Neural cell (in vitro differentiated cells): ENCODE results near the gene MDM4. TPM values are rescaled to one million over a fixed set of nuclear protein-coding genes. Genes with fewer than 3 reads are reported as not detected.

Experiments used
- H2AFZ ChIP-seq: fragments of 200-600, 300-800 bp; sonication (generic), shearing (Covaris generic); 2 replicates; pipeline ENCODE4 v1.6.0; 2014; ENCODE audit warnings: low read depth, mild to moderate bottlenecking, antibody characterized with exemption, low read length, moderate library complexity
- H3F3A ChIP-seq: fragments of 200-600 bp; shearing (Covaris generic); 2 replicates; pipeline ENCODE4 v1.6.1; 2016; ENCODE audit warnings: mild to moderate bottlenecking, moderate library complexity, mixed read lengths, antibody characterized with exemption, low read length; ENCODE audit not compliant: insufficient read depth, poor library complexity, severe bottlenecking
- H3K27ac ChIP-seq: fragments of 200-600, 300-800 bp; sonication (generic), shearing (Covaris generic); 2 replicates; pipeline ENCODE4 v1.5.1; 2014; ENCODE audit warnings: mild to moderate bottlenecking, low read length, moderate library complexity
- H3K27me3 ChIP-seq: fragments of 300-800, 200-600 bp; sonication (generic), shearing (Covaris generic); 2 replicates; pipeline ENCODE4 v1.6.0; 2014; ENCODE audit warnings: mild to moderate bottlenecking, low read depth, low read length, moderate library complexity; ENCODE audit not compliant: insufficient read depth
- H3K36me3 ChIP-seq: fragments of 300-800, 200-600 bp; sonication (generic), shearing (Covaris generic); 2 replicates; pipeline ENCODE4 v1.5.1; 2014; ENCODE audit warnings: mild to moderate bottlenecking, antibody characterized with exemption, low read length, moderate library complexity; ENCODE audit not compliant: insufficient read depth
- H3K4me2 ChIP-seq: fragments of 300-800, 200-600 bp; sonication (generic), shearing (Covaris generic); 2 replicates; pipeline ENCODE4 v1.6.0; 2014; ENCODE audit warnings: mild to moderate bottlenecking, low read length
- H3K4me3 ChIP-seq: fragments of 300-800, 200-600 bp; sonication (generic), shearing (Covaris generic); 2 replicates; pipeline ENCODE4 v1.5.1; 2014; ENCODE audit warnings: mild to moderate bottlenecking, low read length, moderate library complexity
- H3K79me2 ChIP-seq: fragments of 200-600 bp; shearing (Covaris generic); replicated peaks from 2 replicates; pipeline ENCODE4 v1.6.0; 2014; ENCODE audit warnings: mild to moderate bottlenecking, low read length, moderate library complexity; ENCODE audit not compliant: insufficient read depth
- H3K9ac ChIP-seq: fragments of 300-800, 200-600 bp; sonication (generic), shearing (Covaris generic); 2 replicates; pipeline ENCODE4 v1.6.1; 2016; ENCODE audit warnings: mild to moderate bottlenecking, low read length, mixed read lengths
- H3K9me2 ChIP-seq: fragments of 200-600 bp; shearing (Covaris generic); 2 replicates; pipeline ENCODE4 v1.6.1; 2016; ENCODE audit warnings: mild to moderate bottlenecking, low read length, mixed read lengths; ENCODE audit not compliant: insufficient read depth
- H3K9me3 ChIP-seq: fragments of 200-600, 300-800 bp; sonication (generic), shearing (Covaris generic); 2 replicates; pipeline ENCODE4 v1.6.1; 2016; ENCODE audit warnings: mild to moderate bottlenecking, mixed run types, low read length, moderate library complexity, mixed read lengths
- H4K20me1 ChIP-seq: fragments of 200-600 bp; shearing (Covaris generic); 2 replicates; pipeline ENCODE4 v1.6.1; 2016; ENCODE audit warnings: mild to moderate bottlenecking, mixed run types; ENCODE audit not compliant: insufficient read depth
- EP300 ChIP-seq: fragments of 450-650 bp; conservative IDR thresholded peaks from 2 replicates; pipeline ENCODE4 v1.6.1; 2014; ENCODE audit warnings: antibody characterized with exemption, mild to moderate bottlenecking, moderate library complexity; ENCODE audit not compliant: poor library complexity, severe bottlenecking
- EZH2 ChIP-seq: fragments of 200-600, 300-800 bp; shearing (Covaris generic), sonication (generic); IDR thresholded peaks from 2 replicates; pipeline ENCODE4 v1.6.1; 2014; ENCODE audit warnings: antibody characterized with exemption, low read length, borderline replicate concordance, mild to moderate bottlenecking; ENCODE audit not compliant: insufficient read depth, poor library complexity, severe bottlenecking
- MXI1 ChIP-seq: fragments of 450-650 bp; conservative IDR thresholded peaks from 2 replicates; pipeline ENCODE4 v1.6.1; 2014; ENCODE audit warnings: antibody characterized with exemption, mild to moderate bottlenecking; ENCODE audit not compliant: poor library complexity, severe bottlenecking
- POLR2AphosphoS5 ChIP-seq: IDR thresholded peaks from 2 replicates; pipeline ENCODE4 v1.6.1; 2012
- RAD21 ChIP-seq: fragments of 450-650 bp; conservative IDR thresholded peaks from 2 replicates; pipeline ENCODE4 v1.6.1; 2014; ENCODE audit warnings: antibody characterized with exemption, mild to moderate bottlenecking, moderate library complexity
- SMC3 ChIP-seq: fragments of 450-650 bp; conservative IDR thresholded peaks from 2 replicates; pipeline ENCODE4 v1.6.1; 2014; ENCODE audit warnings: antibody characterized with exemption, mild to moderate bottlenecking, moderate library complexity; ENCODE audit not compliant: poor library complexity
- TAF1 ChIP-seq: IDR thresholded peaks from 2 replicates; pipeline ENCODE4 v1.6.1; 2012; ENCODE audit warnings: low read depth
- polyA plus RNA-seq: library from polyadenylated mRNA; depleted of rRNA; stranded (reverse); fragments of >200 nt; gene quantifications from 2 replicates; pipeline ENCODE4 v1.2.3, GENCODE V29; 2014
- TF ChIP-seq, protein P1 (sequence below): IDR thresholded peaks from 2 replicates; pipeline ENCODE4 v1.6.1; 2012; ENCODE audit warnings: borderline replicate concordance
- TF ChIP-seq, protein P2 (sequence below): fragments of 450-650 bp; IDR thresholded peaks from 2 replicates; pipeline ENCODE4 v1.5.1; 2014; ENCODE audit warnings: antibody characterized with exemption, mild to moderate bottlenecking, moderate library complexity; ENCODE audit not compliant: poor library complexity, severe bottlenecking

Gene MDM4
- polyA plus RNA-seq, 1 donor from 2014 or later = 36.8 TPM

- Histone ChIP-seq H3K27me3 (no peaks in the 10 kb centered on the region), H3K36me3 (no peaks in the 10 kb centered on the region), H3K79me2 (no peaks in the 10 kb centered on the region), H3K9me3 (no peaks in the 10 kb centered on the region), H4K20me1 (no peaks in the 10 kb centered on the region), H3K4me3 (no peak overlapping the region), H3K4me2 (no peak overlapping the region), H3K9me2 (no peaks in the 10 kb centered on the region), H3K9ac (no peak overlapping the region), H3K27ac (no peak overlapping the region), H2AFZ (no peak overlapping the region), H3F3A (peaks cover 5% of the 10 kb centered on the region)
- TF ChIP-seq MXI1 = no peak
- TF ChIP-seq POLR2AphosphoS5 = no peak
- TF ChIP-seq SMC3 = no peak
- TF ChIP-seq, protein P1, sequence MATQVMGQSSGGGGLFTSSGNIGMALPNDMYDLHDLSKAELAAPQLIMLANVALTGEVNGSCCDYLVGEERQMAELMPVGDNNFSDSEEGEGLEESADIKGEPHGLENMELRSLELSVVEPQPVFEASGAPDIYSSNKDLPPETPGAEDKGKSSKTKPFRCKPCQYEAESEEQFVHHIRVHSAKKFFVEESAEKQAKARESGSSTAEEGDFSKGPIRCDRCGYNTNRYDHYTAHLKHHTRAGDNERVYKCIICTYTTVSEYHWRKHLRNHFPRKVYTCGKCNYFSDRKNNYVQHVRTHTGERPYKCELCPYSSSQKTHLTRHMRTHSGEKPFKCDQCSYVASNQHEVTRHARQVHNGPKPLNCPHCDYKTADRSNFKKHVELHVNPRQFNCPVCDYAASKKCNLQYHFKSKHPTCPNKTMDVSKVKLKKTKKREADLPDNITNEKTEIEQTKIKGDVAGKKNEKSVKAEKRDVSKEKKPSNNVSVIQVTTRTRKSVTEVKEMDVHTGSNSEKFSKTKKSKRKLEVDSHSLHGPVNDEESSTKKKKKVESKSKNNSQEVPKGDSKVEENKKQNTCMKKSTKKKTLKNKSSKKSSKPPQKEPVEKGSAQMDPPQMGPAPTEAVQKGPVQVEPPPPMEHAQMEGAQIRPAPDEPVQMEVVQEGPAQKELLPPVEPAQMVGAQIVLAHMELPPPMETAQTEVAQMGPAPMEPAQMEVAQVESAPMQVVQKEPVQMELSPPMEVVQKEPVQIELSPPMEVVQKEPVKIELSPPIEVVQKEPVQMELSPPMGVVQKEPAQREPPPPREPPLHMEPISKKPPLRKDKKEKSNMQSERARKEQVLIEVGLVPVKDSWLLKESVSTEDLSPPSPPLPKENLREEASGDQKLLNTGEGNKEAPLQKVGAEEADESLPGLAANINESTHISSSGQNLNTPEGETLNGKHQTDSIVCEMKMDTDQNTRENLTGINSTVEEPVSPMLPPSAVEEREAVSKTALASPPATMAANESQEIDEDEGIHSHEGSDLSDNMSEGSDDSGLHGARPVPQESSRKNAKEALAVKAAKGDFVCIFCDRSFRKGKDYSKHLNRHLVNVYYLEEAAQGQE = no peak
- TF ChIP-seq EZH2 = no peak
- TF ChIP-seq, protein P2, sequence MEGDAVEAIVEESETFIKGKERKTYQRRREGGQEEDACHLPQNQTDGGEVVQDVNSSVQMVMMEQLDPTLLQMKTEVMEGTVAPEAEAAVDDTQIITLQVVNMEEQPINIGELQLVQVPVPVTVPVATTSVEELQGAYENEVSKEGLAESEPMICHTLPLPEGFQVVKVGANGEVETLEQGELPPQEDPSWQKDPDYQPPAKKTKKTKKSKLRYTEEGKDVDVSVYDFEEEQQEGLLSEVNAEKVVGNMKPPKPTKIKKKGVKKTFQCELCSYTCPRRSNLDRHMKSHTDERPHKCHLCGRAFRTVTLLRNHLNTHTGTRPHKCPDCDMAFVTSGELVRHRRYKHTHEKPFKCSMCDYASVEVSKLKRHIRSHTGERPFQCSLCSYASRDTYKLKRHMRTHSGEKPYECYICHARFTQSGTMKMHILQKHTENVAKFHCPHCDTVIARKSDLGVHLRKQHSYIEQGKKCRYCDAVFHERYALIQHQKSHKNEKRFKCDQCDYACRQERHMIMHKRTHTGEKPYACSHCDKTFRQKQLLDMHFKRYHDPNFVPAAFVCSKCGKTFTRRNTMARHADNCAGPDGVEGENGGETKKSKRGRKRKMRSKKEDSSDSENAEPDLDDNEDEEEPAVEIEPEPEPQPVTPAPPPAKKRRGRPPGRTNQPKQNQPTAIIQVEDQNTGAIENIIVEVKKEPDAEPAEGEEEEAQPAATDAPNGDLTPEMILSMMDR = no peak
- no peak for TF ChIP-seq RAD21
- TF ChIP-seq EP300 = no peak
- no peak for TF ChIP-seq TAF1
These were observed 50.9 kb downstream of the MDM4 start for GRCh38 chr1:204567071-204567470.

GRCh38 chr1:204568576-204569315 is 52.5 kb downstream of the MDM4 start:
- Histone ChIP-seq H3K9me2 (no peaks in the 10 kb centered on the region), H3K4me2 (peak overlapping the region; percentile 62), H3K27me3 (no peaks in the 10 kb centered on the region), H3K9ac (peak overlapping the region; percentile 57), H3K79me2 (no peaks in the 10 kb centered on the region), H2AFZ (no peak overlapping the region), H3F3A (peaks cover 5% of the 10 kb centered on the region), H4K20me1 (no peaks in the 10 kb centered on the region), H3K36me3 (no peaks in the 10 kb centered on the region), H3K27ac (peak overlapping the region; percentile 78), H3K4me3 (peak overlapping the region; percentile 51), H3K9me3 (no peaks in the 10 kb centered on the region)
- no peak for TF ChIP-seq EZH2
- TF ChIP-seq TAF1 = no peak
- no peak for TF ChIP-seq RAD21
- peak; percentile 51 for TF ChIP-seq EP300
- peak; percentile 40 for TF ChIP-seq MXI1
- TF ChIP-seq, protein P2 = peak; percentile 13
- TF ChIP-seq SMC3 = peak; percentile 55
- TF ChIP-seq, protein P1 = peak; percentile 95
- TF ChIP-seq POLR2AphosphoS5 = peak; percentile 76
